ENCODE data around the gene CD247.

The CD247 gene

GRCh38 chr1:167487614-167488013, 30.7 kb downstream of the CD247 start:
- TF ChIP-seq CTCF (IDR thresholded peaks at IDR 0.05), result no peak

GRCh38 chr1:167486090-167486824, 32.1 kb downstream of the CD247 start:
- TF ChIP-seq CTCF (IDR thresholded peaks at IDR 0.05), result no peak

GRCh38 chr1:167484726-167485502, 33.4 kb downstream of the CD247 start:
- TF ChIP-seq CTCF (IDR thresholded peaks at IDR 0.05), result no peak

GRCh38 chr1:167483790-167484189, 34.5 kb downstream of the CD247 start:
- TF ChIP-seq CTCF (IDR thresholded peaks at IDR 0.05), result no peak

- TF ChIP-seq CTCF (IDR thresholded peaks at IDR 0.05), result no peak
Observed at GRCh38 chr1:167482184-167482583, 36.1 kb downstream of the CD247 start.

- no peak for TF ChIP-seq CTCF (IDR thresholded peaks at IDR 0.05)
Observed at GRCh38 chr1:167479331-167479979, 38.9 kb downstream of the CD247 start.

GRCh38 chr1:167477986-167478385, 40.3 kb downstream of the CD247 start:
- TF ChIP-seq CTCF (IDR thresholded peaks at IDR 0.05), result no peak

All from LNCAP (cell line).